Coronary artery (tissue), 2 donors: Measurements from ENCODE around the gene ZNF619.

Experiments
- DNase-seq: peaks from one replicate; pipeline ENCODE4 v3.0.0-alpha.2; 2017; ENCODE audit warnings: low spot score
- H3K27ac ChIP-seq, 2 donors: fragments of 200-600 bp; sonication (generic); one replicate each; pipeline ENCODE4 v1.5.1; 2016 to 2019
- H3K4me3 ChIP-seq: fragments of 200-600 bp; sonication (generic); 2 replicates; pipeline ENCODE4 v1.5.1; 2016; ENCODE audit warnings: mild to moderate bottlenecking, moderate library complexity
- CTCF ChIP-seq: fragments of 200-600 bp; sonication (generic); IDR thresholded peaks from one replicate; pipeline ENCODE4 v1.5.1; 2019; ENCODE audit warnings: antibody characterized with exemption

Gene ZNF619

GRCh38 chr3:40528426-40528825 is 51.5 kb downstream of the ZNF619 start:
- no peak for DNase-seq
- TF ChIP-seq CTCF: no peak
- Histone ChIP-seq H3K4me3 (no peak overlapping the region), H3K27ac (no peak overlapping the region)

GRCh38 chr3:40532252-40532651 is 55.3 kb downstream of the ZNF619 start:
- H3K4me3 ChIP-seq: no peak overlapping the region
- H3K27ac ChIP-seq: no peak overlapping the region
- DNase-seq: no peak
- no peak for TF ChIP-seq CTCF

GRCh38 chr3:40534283-40534682 is 57.4 kb downstream of the ZNF619 start:
- DNase-seq: no peak
- Histone ChIP-seq H3K27ac (no peak overlapping the region), H3K4me3 (no peak overlapping the region)
- no peak for TF ChIP-seq CTCF
